GM18861 (cell line): Measurements from ENCODE around the gene TMEM221.

ENCODE experiments used
- ATAC-seq: cut with Tn5 transposase; IDR thresholded peaks from one replicate; pipeline ENCODE4 v1.9.1; 2021; ENCODE audit not compliant: unreplicated experiment

Gene TMEM221

GRCh38 chr19:17406046-17406886, 42.2 kb downstream of the TMEM221 start:
- ATAC-seq = no peak

DNA sequence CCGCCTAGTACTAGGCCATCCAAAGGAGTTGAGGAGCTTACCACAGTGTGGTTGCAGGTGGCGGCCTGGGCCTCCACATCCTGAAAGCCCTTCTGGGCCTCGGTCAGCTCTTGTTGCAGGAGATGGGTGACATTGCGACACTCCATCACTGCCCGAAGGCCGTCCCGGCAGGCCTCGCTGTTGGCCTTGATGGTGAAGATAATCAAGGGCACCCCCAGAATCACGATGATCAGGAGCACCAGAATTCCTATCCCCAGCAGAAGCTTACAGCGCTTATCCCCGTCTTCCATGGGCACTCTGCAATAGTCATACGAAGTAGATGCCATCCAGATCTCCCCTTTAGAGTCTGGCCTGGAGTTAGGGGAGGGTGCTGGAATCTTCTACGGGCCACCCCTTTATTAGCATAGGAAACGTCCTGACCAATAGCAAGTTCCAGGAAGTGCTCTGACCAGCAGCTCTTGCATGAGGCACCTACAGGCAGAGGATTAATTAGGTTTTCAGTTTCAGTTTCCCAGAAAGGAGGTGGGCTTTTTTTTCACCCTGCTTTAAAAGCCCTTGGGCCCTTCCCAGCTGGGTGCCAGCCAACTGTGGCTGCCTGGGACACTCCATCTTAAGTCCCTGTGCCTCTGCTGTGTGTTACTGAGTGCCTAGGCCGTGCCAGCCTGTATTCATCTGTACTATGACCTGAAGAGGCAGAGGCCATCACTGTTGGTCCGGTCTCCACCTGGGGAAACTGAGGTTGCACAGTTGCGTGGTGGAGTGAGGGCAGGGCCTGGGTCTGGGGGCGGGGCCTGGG, 43.0 kb downstream of the TMEM221 start, which contains the start of gene BST2:
Gene BST2, minus strand, starts transcription at position 381 of the 796 bp plus-strand sequence. Its CDS starts 55 bp downstream, at position 326.
- peak; percentile 66 for ATAC-seq

GRCh38 chr19:17404621-17405249, 43.7 kb downstream of the TMEM221 start:
- ATAC-seq = no peak

DNA sequence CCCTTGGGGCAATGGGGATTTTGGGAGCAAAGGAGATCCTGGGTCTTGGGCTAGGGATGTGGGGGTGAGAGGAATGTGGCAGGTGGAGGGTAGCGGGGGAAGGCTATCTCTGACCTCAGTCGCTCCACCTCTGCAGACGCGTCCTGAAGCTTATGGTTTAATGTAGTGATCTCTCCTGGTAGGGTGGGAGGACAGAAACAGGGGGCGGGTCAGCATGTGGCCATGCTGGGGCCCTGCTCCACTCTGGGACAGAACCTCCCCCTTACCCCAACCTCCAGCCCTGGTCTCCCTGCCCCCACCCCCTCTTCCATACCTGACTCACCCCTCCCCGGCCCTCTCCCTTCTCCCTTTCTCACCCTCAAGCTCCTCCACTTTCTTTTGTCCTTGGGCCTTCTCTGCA, 44.5 kb downstream of the TMEM221 start:
- no peak for ATAC-seq

GRCh38 chr19:17402982-17403855, 45.2 kb downstream of the TMEM221 start:
- ATAC-seq = no peak

DNA sequence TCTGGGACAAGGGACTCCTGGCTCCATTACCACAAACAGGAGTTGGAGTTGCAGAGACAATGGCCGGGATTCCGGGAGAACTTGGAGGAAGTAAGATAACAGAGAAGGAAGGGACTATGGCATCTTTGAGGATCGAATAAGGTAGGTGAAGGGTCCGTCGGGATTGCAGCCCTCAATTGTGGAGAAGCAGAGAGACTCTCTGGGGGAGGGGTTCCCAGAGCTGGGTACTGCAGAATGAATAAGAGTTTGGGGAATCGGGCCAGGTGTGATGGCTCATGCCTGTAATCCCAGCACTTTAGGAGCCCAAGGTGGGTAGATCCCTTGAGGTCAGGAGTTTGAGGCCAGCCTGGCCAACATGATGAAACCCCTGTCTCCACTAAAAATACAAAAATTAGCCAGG, 46.8 kb downstream of the TMEM221 start:
- no peak for ATAC-seq

DNA sequence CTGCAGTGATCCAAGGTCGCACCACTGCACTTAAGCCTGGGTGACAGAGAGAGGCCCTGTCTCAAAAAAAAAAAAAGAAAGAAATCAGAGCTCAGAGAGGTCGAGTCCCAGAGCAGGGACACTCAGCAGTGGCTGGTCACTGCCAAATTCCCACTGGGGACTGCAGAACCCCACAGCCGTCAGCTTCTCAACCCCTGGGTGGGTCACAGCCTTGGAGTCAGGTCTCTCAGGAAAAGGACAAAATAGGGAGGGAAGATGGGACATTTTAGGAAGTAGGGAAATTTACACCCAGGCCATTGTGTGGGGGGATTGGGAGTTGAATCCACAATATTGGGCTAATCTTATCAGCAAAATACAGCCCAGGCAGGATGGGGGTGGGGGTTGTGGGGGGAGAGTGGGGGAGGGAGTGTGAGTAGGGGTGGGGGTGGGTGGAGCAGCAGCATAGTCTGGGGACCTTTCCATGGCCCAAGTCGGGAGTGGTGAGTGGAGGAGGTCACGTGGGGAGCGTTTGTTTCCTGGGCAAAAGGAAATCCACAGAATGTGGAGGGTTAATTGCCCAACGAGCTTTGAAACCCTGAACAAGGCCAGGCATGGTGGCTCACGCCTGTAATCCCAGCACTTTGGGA, 49.5 kb downstream of the TMEM221 start:
- no peak for ATAC-seq

DNA sequence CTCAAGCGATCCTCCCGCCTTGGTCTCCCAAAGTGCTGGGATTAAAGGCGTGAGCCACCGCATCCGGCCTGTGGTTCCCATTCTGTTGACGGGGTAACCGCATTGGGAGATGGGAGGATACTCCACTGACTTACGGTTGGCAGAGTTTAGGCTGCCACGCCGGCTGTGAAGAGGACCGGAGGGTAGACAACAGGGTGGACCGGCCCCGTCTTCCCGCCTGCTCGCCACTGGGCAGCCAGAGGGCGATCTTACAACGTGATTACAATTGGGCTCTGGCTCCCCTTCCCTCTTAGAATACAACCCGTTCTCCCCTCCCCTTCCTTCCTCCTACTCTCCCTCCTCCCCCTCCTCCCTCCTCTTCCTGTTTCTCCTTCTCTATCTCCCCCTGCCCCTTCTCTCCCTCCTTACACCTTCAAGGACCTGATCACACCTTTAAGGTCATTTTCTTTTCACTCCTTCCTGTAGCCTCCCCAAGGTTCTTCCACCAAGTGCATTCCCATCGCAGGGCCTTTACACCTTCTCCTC, 53.5 kb downstream of the TMEM221 start:
- no peak for ATAC-seq

DNA sequence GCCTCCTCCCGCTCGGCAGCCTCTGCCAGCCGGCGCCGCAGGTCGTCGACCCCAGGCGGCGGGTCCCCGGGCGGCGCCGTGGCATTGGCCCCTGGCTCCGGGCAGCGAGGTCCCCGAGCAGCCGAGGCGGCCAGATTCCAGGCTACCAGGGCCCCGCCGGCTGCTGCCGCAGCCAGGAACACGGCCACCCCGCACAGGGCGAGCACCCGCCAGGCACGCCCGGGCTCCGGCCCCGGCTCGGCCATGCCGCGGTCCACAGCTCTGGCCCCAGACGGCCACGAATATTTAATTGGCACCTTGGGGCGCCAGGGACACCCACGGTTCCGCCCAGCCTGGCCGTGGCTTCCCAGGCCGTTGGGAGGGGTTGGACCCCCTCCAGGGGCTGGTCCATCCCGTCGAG, 54.6 kb downstream of the TMEM221 start, which contains the start of gene CCDC194:
Gene CCDC194, minus strand, starts transcription at position 283 of the 400 bp plus-strand sequence. Its CDS starts 38 bp downstream, at position 245.
- no peak for ATAC-seq

GRCh38 chr19:17393002-17393401, 55.5 kb downstream of the TMEM221 start:
- ATAC-seq = no peak

GRCh38 chr19:17391371-17392151, 56.9 kb downstream of the TMEM221 start:
- no peak for ATAC-seq

DNA sequence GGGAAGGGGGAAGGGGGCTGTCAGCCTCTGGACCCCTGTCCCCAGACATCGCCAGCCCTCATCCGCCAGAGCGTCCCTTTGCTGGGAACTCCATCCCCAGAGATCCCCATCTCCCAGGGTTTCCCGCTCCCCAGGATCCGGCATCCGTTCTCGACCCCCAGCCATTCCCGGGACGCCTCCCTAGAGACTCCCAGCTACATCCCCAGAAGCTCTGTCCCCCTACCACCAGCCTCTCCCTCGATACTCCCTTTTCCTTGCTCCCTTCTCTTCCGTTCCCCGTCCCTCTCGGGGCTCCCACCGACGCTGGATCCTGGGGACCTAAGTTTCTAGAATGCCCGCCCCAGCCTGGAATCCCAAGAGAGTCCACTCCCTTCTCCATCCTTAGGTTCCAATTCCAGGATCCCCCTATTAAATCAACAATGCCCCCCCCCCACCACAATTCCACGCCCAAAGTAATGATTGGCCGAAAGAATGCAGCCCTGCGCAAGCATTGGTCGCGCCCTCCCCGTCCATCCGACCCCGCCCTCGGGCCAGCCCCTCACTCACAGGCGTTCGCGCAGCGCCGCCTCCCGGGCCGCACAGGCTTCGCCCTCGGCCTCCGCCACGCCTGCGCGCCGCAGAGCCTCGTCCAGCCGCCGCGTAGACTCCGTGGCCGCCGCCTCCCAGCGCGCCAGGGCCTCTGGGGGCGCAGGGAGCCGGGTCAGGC, 57.6 kb downstream of the TMEM221 start:
- ATAC-seq = peak; percentile 74

DNA sequence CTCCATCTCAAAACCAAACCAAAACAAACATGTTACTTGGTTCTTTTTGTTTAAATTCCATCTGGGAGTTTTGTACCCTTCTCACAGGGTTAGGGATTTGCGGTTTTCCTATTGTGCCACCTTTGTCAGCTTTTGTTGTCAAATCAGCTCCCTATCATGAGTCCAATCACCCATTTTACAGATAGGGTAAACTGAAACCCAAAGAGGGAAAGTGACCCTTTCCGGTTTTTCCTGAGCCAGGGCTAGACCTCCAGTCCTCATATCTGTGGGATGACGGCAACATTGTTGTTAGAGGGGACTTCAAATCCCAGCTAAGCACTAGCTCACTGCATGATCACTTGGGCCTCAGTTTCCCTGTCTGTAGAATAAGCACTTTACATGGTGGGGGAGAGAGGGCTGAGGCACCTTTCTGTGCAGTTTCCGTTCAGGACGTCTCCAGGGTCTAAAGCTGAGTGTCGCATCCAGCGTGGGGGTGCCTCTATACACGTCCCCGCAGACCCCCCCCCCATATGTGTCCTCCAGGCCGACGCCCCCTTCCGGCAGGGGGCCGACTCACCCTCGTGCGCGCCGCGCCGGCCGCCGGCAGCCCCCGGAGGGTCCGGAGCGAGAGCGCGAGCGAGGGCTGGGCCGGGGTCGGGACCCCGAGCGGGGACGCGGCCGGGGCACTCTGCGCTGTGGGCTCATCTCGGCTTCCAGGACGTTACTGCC, 58.4 kb downstream of the TMEM221 start:
- no peak for ATAC-seq

GRCh38 chr19:17389288-17389687, 59.2 kb downstream of the TMEM221 start:
- ATAC-seq = no peak

GRCh38 chr19:17385878-17386611, 62.4 kb downstream of the TMEM221 start:
- no peak for ATAC-seq
